Left lung (tissue), 10 donors: ENCODE measurements around the gene RAB35. TPM values are rescaled to one million over a fixed set of nuclear protein-coding genes. Genes with fewer than 3 reads are reported as not detected.
A peak's percentile ranks its signal among the peaks of the same experiment; 100 is the strongest.

Experiments
- ATAC-seq: fragments of 200-7000 bp; cut with Tn5 transposase; one replicate; pipeline ENCODE4 v1.9.1; 2020; ENCODE audit warnings: moderate library complexity
- DNase-seq, 4 donors: peaks; one replicate each; pipeline ENCODE4 v3.0.0-alpha.2; 2013 to 2020
- H3K27ac ChIP-seq, 2 donors: fragments of 200-600 bp; sonication (generic) in 1 of 2; one replicate each; pipeline versions ENCODE4 v1.5.0 to v1.8.0; 2020 to 2021
- H3K27me3 ChIP-seq, 2 donors: fragments of 200-600 bp; sonication (generic) in 1 of 2; one replicate each; pipeline versions ENCODE4 v1.5.0 to v1.8.0; 2020 to 2021
- H3K36me3 ChIP-seq, 2 donors: fragments of 200-600 bp; sonication (generic) in 1 of 2; one replicate each; pipeline versions ENCODE4 v1.5.0 to v1.8.0; 2020 to 2021
- H3K4me1 ChIP-seq, 2 donors: fragments of 200-600 bp; one replicate each; pipeline ENCODE4 v1.8.0; 2021
- H3K4me3 ChIP-seq, 2 donors: fragments of 200-600 bp; sonication (generic) in 1 of 2; one replicate each; pipeline versions ENCODE4 v1.5.0 to v1.8.0; 2020 to 2021; ENCODE audit warnings: mild to moderate bottlenecking in 1 of 2
- H3K9me3 ChIP-seq, 2 donors: fragments of 200-600 bp; sonication (generic) in 1 of 2; one replicate each; pipeline versions ENCODE4 v1.5.0 to v1.8.0; 2020 to 2021
- CTCF ChIP-seq, 2 donors: fragments of 200-600 bp; sonication (generic) in 1 of 2; IDR thresholded peaks; one replicate each; pipeline versions ENCODE4 v1.5.0 to v1.8.0; 2021; ENCODE audit warnings: antibody characterized with exemption in 2 of 2
- intact Hi-C, 2 donors: fragments of 100-400 bp; cut with DNase I; formaldehyde crosslinking; loops; one replicate each; pipeline versions ENCODE4 v1.11.2 to v1.14.2; 2022
- polyA plus RNA-seq, 6 donors: library from polyadenylated mRNA; unstranded; fragments of 120-200 nt; gene quantifications; one replicate each; pipeline ENCODE4 v1.2.1, GENCODE V29; 2013; ENCODE audit not compliant: insufficient read length in 6 of 6
- total RNA-seq, 2 donors: library from RNA; stranded (reverse); fragmentation: NEBNext Ultra II Directional; extraction: Animal tissue kit (Norgen Biotek cat#: 25700); gene quantifications; one replicate each; pipeline ENCODE4 v1.2.1, GENCODE V29; 2021
- donor health status: DM: no; HTN: yes; CAD: no.
- donor health status: DM: no; HTN: no; CAD: no.

Gene RAB35
- total and polyA plus RNA-seq, 8 donors = 35.1 to 54.2 (median 39.2) TPM

GRCh38 chr12:120109570-120110267, 6.8 kb downstream of the RAB35 start:
- TF ChIP-seq CTCF (IDR thresholded peaks at IDR 0.05) = no peak
- Histone ChIP-seq H3K4me3 (no peak overlapping the region), H3K4me1 (peaks cover 2 to 52% of the 10 kb centered on the region in 2 donors), H3K27ac (peak overlapping the region in 1 of 2 donors; percentile 78), H3K27me3 (no peaks in the 10 kb centered on the region), H3K36me3 (peaks cover 0 to 58% of the 10 kb centered on the region in 2 donors), H3K9me3 (no peaks in the 10 kb centered on the region)
- no peak for DNase-seq
- no peak for ATAC-seq
- intact Hi-C loops = no loop called here

GRCh38 chr12:120106151-120106550, 10.4 kb downstream of the RAB35 start:
- no peak for TF ChIP-seq CTCF (IDR thresholded peaks at IDR 0.05)
- peaks cover 5 to 40% of the 10 kb centered on the region in 2 donors for H3K4me1 ChIP-seq
- no peak overlapping the region for H3K4me3 ChIP-seq
- intact Hi-C loops = no loop called here
- no peak overlapping the region for H3K27ac ChIP-seq
- H3K27me3 ChIP-seq = no peaks in the 10 kb centered on the region
- no peaks in the 10 kb centered on the region for H3K9me3 ChIP-seq
- peaks cover 0 to 77% of the 10 kb centered on the region in 2 donors for H3K36me3 ChIP-seq
- ATAC-seq (no peak), DNase-seq (no peak)

GRCh38 chr12:120103371-120103770, 13.2 kb downstream of the RAB35 start:
- peaks cover 8 to 23% of the 10 kb centered on the region in 2 donors for H3K4me1 ChIP-seq
- no peak overlapping the region for H3K27ac ChIP-seq
- DNase-seq (peak in 1 of 4 donors; percentile 55), ATAC-seq (no peak)
- peaks cover 0 to 98% of the 10 kb centered on the region in 2 donors for H3K36me3 ChIP-seq
- H3K27me3 ChIP-seq = no peaks in the 10 kb centered on the region
- H3K9me3 ChIP-seq = no peaks in the 10 kb centered on the region
- no peak overlapping the region for H3K4me3 ChIP-seq
- intact Hi-C loops = no loop called here
- no peak for TF ChIP-seq CTCF (IDR thresholded peaks at IDR 0.05)

- DNase-seq (no peak), ATAC-seq (no peak)
- Histone ChIP-seq H3K9me3 (no peaks in the 10 kb centered on the region), H3K27me3 (no peaks in the 10 kb centered on the region), H3K36me3 (peaks cover 0 to 98% of the 10 kb centered on the region in 2 donors), H3K27ac (no peak overlapping the region), H3K4me1 (peaks cover 8 to 25% of the 10 kb centered on the region in 2 donors), H3K4me3 (no peak overlapping the region)
- intact Hi-C loops = no loop called here
- TF ChIP-seq CTCF (IDR thresholded peaks at IDR 0.05) = no peak
Measured at GRCh38 chr12:120103044-120103338, 13.6 kb downstream of the RAB35 start.

- ATAC-seq (no peak), DNase-seq (peak in 1 of 4 donors; percentile 84)
- Histone ChIP-seq H3K4me1 (peaks cover 8 to 26% of the 10 kb centered on the region in 2 donors), H3K9me3 (no peaks in the 10 kb centered on the region), H3K27ac (no peak overlapping the region), H3K36me3 (peaks cover 0 to 98% of the 10 kb centered on the region in 2 donors), H3K4me3 (no peak overlapping the region), H3K27me3 (no peaks in the 10 kb centered on the region)
- intact Hi-C loops = no loop called here
- no peak for TF ChIP-seq CTCF (IDR thresholded peaks at IDR 0.05)
Measured at GRCh38 chr12:120102189-120103043, 14.1 kb downstream of the RAB35 start.
